Caco-2 (cell line): ENCODE results near the gene C16orf82. TPM values are rescaled to one million over a fixed set of nuclear protein-coding genes. Genes with fewer than 3 reads are reported as not detected.

Experiments
- BruUV-seq: library from RNA; stranded (reverse); fragments of 400-500 nt; replicated peaks from 2 replicates; lab custom pipeline; 2021; lab: Mats Ljungman, UMichigan
- CTCF ChIA-PET: fragments of 300-600 bp; sonication (Branson Sonifier 250); formaldehyde crosslinking; loops from one replicate; lab custom pipeline; 2022; ENCODE audit warnings: antibody characterized with exemption; lab: Charles Lee
- POLR2A ChIA-PET: fragments of 300-600 bp; sonication (Branson Sonifier 250); formaldehyde crosslinking; loops from one replicate; lab custom pipeline; 2022; ENCODE audit warnings: antibody characterized with exemption; lab: Charles Lee
- DNase-seq, 2 experiments: peaks; one replicate each; pipeline versions ENCODE4 v3.0.0 to v3.0.0-alpha.2; 2020 to 2022
- H3K27me3 ChIP-seq: replicated peaks from 2 replicates; pipeline ENCODE4 v1.6.0; 2011; ENCODE audit warnings: low read length; ENCODE audit not compliant: control insufficient read depth, insufficient read depth
- H3K36me3 ChIP-seq: 2 replicates; pipeline ENCODE4 v1.5.1; 2011; ENCODE audit warnings: low read length; ENCODE audit not compliant: control insufficient read depth, insufficient read depth
- H3K4me1 ChIP-seq: fragments of 250-450 bp; sonication (Bioruptor Pico); 2 replicates; pipeline ENCODE4 v1.5.1; 2020; ENCODE audit warnings: mild to moderate bottlenecking
- H3K4me3 ChIP-seq: 2 replicates; pipeline ENCODE4 v1.5.1; 2011; ENCODE audit warnings: low read depth, mild to moderate bottlenecking, control low read depth, low read length
- H3K9me3 ChIP-seq: fragments of 250-450 bp; sonication (Bioruptor Pico); 2 replicates; pipeline ENCODE4 v1.5.1; 2020; ENCODE audit warnings: mild to moderate bottlenecking, moderate library complexity
- H3K27ac Mint-ChIP-seq: one replicate; pipeline ENCODE4 v1.8.0; 2022; ENCODE audit warnings: mixed read lengths; ENCODE audit not compliant: unreplicated experiment
- H3K27me3 Mint-ChIP-seq: one replicate; pipeline ENCODE4 v1.8.0; 2022; ENCODE audit warnings: mixed read lengths; ENCODE audit not compliant: insufficient read depth, unreplicated experiment
- H3K36me3 Mint-ChIP-seq: one replicate; pipeline ENCODE4 v1.8.0; 2022; ENCODE audit warnings: mild to moderate bottlenecking, mixed read lengths; ENCODE audit not compliant: insufficient read depth, unreplicated experiment
- H3K4me1 Mint-ChIP-seq: one replicate; pipeline ENCODE4 v1.8.0; 2022; ENCODE audit warnings: low read depth, mixed read lengths; ENCODE audit not compliant: unreplicated experiment
- H3K4me3 Mint-ChIP-seq: one replicate; pipeline ENCODE4 v1.8.0; 2022; ENCODE audit warnings: mild to moderate bottlenecking, moderate library complexity, mixed read lengths; ENCODE audit not compliant: unreplicated experiment
- H3K9me3 Mint-ChIP-seq: one replicate; pipeline ENCODE4 v1.8.0; 2022; ENCODE audit warnings: mixed read lengths; ENCODE audit not compliant: unreplicated experiment
- intact Hi-C: fragments of 100-400 bp; cut with micrococcal nuclease; formaldehyde crosslinking; loops from one replicate; pipeline ENCODE4 v1.10.0; 2022; ENCODE audit not compliant: unreplicated experiment
- total RNA-seq: library from RNA; stranded (reverse); gene quantifications from 2 replicates; pipeline ENCODE4 v1.2.3, GENCODE V29; 2022
- TF ChIP-seq, protein P1 (sequence below), 2 experiments: fragments of 200-600 bp in 1 of 2; IDR thresholded peaks; 1 replicate in 1 of 2; 2 replicates in 1 of 2; pipeline versions ENCODE4 v1.5.1 to v1.8.0; 2011 to 2022; ENCODE audit warnings: antibody characterized with exemption in 1 of 2, control low read depth in 1 of 2, inconsistent platforms in 1 of 2, low read depth in 1 of 2, low read length in 1 of 2, mild to moderate bottlenecking in 1 of 2, moderate library complexity in 1 of 2; ENCODE audit not compliant: insufficient read depth in 1 of 2, severe bottlenecking in 1 of 2, unreplicated experiment in 1 of 2

C16orf82 gene
- total RNA-seq, 1 experiment from 2014 or later, result not detected

DNA sequence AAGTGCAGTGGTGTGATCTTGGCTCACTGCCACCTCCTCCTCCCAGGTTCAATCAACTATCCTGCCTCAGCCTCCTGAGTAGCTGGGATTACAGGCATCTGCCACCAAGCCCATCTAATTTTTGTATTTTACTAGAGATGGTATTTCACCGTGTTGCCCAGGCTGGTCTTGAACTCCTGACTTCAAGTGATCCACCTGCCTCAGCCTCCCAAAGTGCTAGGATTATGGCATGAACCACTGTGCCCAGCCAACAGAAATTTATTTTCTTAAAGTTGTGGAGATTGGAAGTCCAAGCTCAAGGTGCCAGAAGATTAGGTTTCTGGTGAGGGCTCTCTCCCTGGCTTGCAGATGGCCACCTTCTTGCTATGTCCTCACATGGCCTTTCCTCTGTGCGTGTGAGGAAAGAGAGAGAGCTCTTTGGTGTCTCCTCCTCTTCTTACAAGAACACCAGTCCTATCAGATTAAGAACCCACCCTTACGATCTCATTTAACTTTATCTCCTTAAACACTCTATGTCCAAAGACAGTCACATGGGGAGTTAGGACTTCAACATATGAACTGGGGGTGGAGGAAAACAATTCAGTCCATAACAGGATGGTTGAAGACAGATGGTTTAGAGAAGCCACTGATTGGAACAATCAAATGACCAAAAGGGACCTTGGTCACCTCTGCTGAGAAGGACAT lies 31.8 kb downstream of the C16orf82 start:
- H3K27me3 Mint-ChIP-seq, result peaks cover 6% of the 10 kb centered on the region
- H3K36me3 ChIP-seq, result no peaks in the 10 kb centered on the region
- no peak for DNase-seq
- no peak overlapping the region for H3K4me3 ChIP-seq
- H3K4me1 ChIP-seq, result no peaks in the 10 kb centered on the region
- BruUV-seq, result no TSS peak
- no peaks in the 10 kb centered on the region for H3K4me1 Mint-ChIP-seq
- H3K9me3 Mint-ChIP-seq, result no peaks in the 10 kb centered on the region
- POLR2A ChIA-PET, result no interaction called here
- H3K27me3 ChIP-seq, result no peaks in the 10 kb centered on the region; the same call in 1 of the 2 replicates
- H3K36me3 Mint-ChIP-seq, result no peaks in the 10 kb centered on the region
- intact Hi-C loops, result no loop called here
- CTCF ChIA-PET, result no interaction called here
- H3K27ac Mint-ChIP-seq, result no peak overlapping the region
- H3K9me3 ChIP-seq, result no peaks in the 10 kb centered on the region
- TF ChIP-seq, protein P1, sequence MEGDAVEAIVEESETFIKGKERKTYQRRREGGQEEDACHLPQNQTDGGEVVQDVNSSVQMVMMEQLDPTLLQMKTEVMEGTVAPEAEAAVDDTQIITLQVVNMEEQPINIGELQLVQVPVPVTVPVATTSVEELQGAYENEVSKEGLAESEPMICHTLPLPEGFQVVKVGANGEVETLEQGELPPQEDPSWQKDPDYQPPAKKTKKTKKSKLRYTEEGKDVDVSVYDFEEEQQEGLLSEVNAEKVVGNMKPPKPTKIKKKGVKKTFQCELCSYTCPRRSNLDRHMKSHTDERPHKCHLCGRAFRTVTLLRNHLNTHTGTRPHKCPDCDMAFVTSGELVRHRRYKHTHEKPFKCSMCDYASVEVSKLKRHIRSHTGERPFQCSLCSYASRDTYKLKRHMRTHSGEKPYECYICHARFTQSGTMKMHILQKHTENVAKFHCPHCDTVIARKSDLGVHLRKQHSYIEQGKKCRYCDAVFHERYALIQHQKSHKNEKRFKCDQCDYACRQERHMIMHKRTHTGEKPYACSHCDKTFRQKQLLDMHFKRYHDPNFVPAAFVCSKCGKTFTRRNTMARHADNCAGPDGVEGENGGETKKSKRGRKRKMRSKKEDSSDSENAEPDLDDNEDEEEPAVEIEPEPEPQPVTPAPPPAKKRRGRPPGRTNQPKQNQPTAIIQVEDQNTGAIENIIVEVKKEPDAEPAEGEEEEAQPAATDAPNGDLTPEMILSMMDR (IDR thresholded peaks at IDR 0.05; ENCODE audit: insufficient read depth in 1 of 2, low read depth in 1 of 2, low read length in 1 of 2, severe bottlenecking in 1 of 2, unreplicated experiment in 1 of 2), result no peak
- H3K4me3 Mint-ChIP-seq, result no peak overlapping the region

DNA sequence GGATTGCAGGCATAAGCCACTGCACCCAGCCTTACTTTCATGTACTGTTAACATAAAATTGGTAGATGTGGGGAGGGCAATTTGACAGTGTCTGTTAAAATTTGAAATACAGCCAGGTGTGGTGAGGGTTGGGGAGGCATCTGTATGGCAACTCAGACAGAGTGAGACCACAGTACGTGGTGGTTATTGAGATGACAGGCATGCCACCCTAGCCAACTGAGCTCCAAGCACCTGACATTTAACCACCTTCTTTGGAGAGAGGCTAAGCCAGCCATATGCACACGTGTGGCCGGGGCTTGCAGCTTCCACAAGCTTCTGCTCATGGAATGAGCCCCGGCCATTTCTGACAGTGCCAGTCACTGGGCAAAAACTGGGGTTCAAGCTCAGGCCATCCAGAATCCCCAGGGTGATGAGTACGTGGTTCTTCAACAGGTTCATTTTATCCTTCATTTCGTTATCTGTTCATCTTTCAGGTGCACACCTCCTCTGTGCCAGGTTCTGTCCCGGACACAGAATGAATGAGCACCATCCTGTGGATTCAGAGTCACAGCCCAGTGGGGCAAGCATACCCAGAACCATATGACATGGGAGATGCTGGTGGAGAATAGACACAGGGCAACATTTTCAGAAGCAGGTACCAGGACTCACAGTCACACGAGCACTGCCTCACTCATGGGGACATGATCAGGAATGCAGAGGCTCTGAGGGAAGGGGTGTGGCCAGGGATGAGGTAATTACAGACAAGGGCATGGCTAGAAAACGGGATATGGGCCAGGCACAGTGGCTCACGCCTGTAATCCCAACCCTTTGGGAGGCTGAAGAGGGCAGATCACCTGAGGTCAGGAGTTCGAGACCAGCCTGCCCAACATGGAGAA lies 36.2 kb downstream of the C16orf82 start:
- intact Hi-C loops, result no loop called here
- Histone ChIP-seq H3K36me3 (no peaks in the 10 kb centered on the region), H3K27me3 (no peaks in the 10 kb centered on the region), H3K4me1 (peaks cover 4% of the 10 kb centered on the region; the same call in 1 of the 2 replicates), H3K9me3 (no peaks in the 10 kb centered on the region), H3K4me3 (no peak overlapping the region)
- H3K4me1 Mint-ChIP-seq, result no peaks in the 10 kb centered on the region
- no peak overlapping the region for H3K27ac Mint-ChIP-seq
- no peaks in the 10 kb centered on the region for H3K9me3 Mint-ChIP-seq
- no peaks in the 10 kb centered on the region for H3K36me3 Mint-ChIP-seq
- peaks cover 3% of the 10 kb centered on the region for H3K27me3 Mint-ChIP-seq
- H3K4me3 Mint-ChIP-seq, result no peak overlapping the region
- CTCF ChIA-PET, result no interaction called here
- no TSS peak for BruUV-seq
- DNase-seq, result no peak
- TF ChIP-seq, protein P1 (IDR thresholded peaks at IDR 0.05; ENCODE audit: insufficient read depth in 1 of 2, low read depth in 1 of 2, low read length in 1 of 2, severe bottlenecking in 1 of 2, unreplicated experiment in 1 of 2), result no peak
- POLR2A ChIA-PET, result no interaction called here

DNA sequence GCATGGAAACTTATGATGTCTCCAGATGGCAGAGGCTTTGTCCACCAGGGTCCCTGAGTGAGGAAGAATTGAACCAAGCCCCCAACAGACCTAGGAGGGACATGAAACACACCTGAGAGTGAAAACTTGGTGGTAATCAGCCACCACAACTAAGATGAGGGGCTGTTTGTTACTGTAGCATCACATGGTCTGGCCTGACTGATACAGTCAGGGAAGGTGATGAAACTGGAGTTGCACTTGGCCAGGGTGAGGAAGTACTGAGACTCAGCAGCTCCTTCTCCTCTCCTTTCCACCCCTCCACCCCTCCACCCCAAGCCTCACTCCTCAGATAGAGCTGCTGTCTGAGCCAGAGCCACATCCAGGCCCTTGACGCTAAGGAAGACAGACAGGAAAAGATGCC lies 37.2 kb downstream of the C16orf82 start:
- DNase-seq, result no peak
- H3K4me1 ChIP-seq, result peaks cover 4% of the 10 kb centered on the region; the same call in 1 of the 2 replicates
- CTCF ChIA-PET, result no interaction called here
- H3K4me3 Mint-ChIP-seq, result no peak overlapping the region
- no peaks in the 10 kb centered on the region for H3K36me3 ChIP-seq
- no peaks in the 10 kb centered on the region for H3K9me3 Mint-ChIP-seq
- H3K27ac Mint-ChIP-seq, result no peak overlapping the region
- H3K4me3 ChIP-seq, result no peak overlapping the region
- H3K4me1 Mint-ChIP-seq, result no peaks in the 10 kb centered on the region
- H3K9me3 ChIP-seq, result no peaks in the 10 kb centered on the region
- H3K27me3 Mint-ChIP-seq, result peaks cover 3% of the 10 kb centered on the region
- POLR2A ChIA-PET, result no interaction called here
- no TSS peak for BruUV-seq
- intact Hi-C loops, result no loop called here
- no peaks in the 10 kb centered on the region for H3K36me3 Mint-ChIP-seq
- TF ChIP-seq, protein P1 (IDR thresholded peaks at IDR 0.05; ENCODE audit: insufficient read depth in 1 of 2, low read depth in 1 of 2, low read length in 1 of 2, severe bottlenecking in 1 of 2, unreplicated experiment in 1 of 2), result no peak
- no peaks in the 10 kb centered on the region for H3K27me3 ChIP-seq
